HT1080 (cell line): Measurements from ENCODE around the gene CBLB. TPM values are rescaled to one million over a fixed set of nuclear protein-coding genes. Genes with fewer than 3 reads are reported as not detected.

Experiments
- DNase-seq: peaks from one replicate; pipeline ENCODE4 v3.0.0-alpha.2; 2015; ENCODE audit warnings: low read depth
- total RNA-seq: library from RNA; depleted of rRNA; stranded (reverse); fragments of >200 nt; shearing (Covaris generic); gene quantifications from 2 replicates; pipeline ENCODE4 v1.2.3, GENCODE V29; 2014

Gene CBLB
- total RNA-seq, 1 experiment from 2014 or later: 5.1 TPM

DNA sequence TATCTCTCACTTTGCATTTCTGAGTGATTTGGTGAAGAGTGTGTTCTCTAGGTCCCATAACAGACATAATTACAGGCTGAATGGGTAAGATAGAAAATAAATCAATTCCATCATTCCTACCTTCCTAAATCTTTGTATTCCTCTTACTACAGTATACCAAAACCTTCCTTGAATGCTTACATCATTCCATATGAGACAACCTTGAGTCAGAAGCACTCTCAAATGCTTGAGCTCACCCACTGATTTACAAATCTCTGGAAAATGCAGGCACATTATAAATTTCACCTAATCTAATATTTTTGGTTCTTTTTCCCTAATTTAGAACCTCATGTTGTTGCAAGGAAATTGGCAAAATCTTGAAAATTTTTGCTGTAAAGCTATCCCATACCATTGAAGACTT, 239.1 kb downstream of the CBLB start:
- DNase-seq: no peak

DNA sequence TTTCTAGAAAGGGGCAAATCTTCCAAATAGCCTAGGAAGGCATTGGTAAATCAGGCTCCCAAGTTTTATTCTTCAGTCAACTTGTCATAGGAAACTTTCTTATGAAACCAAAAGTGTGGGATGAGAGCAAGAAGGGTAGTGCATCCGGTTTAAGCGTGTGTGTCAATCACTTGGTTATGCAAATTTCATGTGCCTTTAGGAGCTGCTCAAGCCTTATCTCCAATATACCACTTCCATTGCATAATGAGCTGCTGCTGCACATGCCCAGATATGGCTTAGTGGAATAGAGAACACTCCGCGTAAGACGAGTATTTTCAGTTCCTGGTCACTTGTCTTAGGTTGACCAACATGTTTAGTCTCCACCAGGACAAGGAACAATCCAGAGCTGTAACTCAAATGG, 242.1 kb downstream of the CBLB start:
- DNase-seq: no peak

DNA sequence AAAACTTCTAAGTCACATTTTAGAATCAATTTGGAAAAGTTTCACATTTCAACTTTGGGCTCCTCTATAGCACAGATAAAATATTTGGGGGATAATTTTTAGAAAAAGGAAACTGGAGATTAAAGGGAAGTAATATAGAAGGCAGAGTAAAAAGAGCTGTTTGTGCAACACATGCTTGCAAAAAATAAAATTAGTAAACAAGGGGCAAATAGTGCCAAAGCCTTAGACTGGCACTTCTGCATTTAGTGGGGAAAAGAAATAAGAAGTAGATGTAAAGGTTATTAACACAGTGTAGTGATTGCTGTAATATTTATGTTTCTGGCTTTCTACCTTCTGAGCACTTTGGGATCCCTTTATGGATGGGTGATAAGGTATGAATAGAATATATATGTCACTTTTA, 246.6 kb downstream of the CBLB start:
- no peak for DNase-seq

DNA sequence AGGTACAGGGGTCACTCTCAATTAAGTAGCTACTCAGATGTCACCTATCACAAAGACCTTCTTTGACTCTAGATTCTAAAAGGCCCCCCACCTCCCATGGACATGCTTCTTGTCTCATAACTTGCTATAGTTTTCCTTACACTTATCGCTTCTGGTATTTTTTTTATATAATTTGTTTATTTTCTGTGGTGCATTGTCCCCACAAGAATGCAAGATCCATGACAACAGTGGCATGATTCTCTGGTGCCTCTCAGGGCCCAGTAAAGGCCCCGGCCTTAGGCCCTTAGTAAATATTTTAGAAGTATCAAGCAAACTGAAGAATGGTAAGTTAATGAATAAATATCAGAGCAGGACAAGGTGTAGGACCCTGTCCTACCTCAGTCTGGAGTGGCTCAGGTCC, 248.6 kb downstream of the CBLB start:
- no peak for DNase-seq

DNA sequence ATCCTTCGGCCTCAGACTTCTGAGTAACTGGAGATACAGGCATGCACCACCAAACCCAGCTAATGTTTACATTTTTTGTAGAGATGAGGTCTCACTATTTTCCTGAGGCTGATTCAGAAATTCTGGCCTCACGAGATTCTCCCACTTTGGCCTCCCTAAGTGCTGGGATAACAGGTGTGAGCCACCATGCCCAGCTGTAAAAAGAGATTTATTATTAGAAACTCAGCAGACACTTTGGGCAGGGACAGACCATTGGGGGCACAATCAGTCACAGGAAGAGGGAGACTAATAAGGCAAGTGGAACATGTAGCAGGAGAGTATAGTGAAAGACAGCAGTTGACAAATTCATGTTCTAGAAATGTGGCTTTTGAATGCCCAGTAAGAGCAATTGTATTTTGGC, 249.2 kb downstream of the CBLB start:
- DNase-seq: no peak

DNA sequence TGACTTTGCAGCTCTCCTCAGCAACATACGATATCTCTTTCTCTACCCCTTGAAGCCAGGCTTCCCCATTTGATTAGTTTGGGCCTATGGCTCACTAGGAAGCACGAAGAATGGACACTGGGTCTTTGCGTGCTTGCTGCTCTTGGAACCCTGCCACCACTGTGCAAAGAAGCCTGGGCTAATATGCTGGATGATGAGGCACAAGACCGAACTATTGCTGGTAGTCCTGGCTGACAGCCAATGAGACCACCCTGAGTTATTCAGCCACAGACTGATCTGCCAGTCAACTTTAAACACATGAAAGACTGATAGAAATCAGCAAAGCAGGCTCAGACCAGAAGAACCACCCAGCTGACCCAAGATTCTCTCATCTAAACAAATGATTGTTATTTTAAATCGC, 250.3 kb downstream of the CBLB start:
- no peak for DNase-seq

DNA sequence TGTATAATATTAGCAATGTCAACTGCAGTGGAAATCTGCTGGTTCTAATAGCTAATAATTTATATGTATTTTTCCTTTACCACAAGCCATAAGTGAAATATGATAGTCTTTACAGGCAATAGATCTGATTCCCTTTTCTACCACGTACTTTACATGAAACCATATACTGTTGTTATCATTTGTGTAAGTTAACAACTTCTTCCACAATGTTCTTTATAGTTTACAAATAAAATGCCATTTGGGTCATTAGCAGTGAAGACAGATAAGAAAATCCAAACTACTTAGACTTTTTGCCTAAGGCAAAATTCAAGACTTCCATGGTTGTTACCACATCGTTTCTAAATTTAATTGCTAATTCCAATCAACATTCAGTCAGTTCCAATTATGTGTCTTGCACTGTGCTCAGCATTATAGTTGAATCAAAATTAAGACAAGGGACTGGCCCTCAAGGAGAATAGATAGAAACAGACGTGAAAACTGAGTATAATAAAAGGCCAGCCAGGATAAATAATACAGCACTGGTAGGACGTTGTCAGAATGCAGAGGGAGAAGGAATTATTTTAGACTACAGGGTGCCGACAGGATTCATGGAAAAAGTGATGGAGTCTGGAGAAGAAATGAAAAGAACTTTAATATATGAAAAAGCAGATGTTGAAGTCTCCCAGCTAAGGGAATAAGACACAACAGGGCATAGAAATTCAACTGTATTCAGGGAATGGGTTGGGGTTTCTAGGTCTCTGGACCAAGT, 252.3 kb downstream of the CBLB start:
- no peak for DNase-seq

DNA sequence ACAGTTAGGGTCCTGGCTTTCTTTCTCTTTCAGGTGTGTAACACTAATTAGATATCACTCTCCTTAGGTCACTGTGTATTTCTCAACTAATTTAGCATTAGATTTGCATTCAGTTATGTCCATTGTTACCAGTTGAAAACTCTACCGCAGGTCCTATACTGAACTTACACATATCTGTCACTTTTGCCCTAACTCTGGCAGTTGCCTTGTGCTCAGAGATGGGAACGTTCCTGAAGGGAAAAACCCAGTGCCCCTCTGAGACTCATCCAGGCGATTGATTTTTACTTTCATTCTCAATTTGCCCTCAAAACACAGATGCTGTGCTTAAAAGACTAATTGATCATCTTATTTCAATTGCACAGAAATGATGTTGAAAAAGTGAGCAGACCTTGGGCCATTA, 253.0 kb downstream of the CBLB start:
- no peak for DNase-seq

DNA sequence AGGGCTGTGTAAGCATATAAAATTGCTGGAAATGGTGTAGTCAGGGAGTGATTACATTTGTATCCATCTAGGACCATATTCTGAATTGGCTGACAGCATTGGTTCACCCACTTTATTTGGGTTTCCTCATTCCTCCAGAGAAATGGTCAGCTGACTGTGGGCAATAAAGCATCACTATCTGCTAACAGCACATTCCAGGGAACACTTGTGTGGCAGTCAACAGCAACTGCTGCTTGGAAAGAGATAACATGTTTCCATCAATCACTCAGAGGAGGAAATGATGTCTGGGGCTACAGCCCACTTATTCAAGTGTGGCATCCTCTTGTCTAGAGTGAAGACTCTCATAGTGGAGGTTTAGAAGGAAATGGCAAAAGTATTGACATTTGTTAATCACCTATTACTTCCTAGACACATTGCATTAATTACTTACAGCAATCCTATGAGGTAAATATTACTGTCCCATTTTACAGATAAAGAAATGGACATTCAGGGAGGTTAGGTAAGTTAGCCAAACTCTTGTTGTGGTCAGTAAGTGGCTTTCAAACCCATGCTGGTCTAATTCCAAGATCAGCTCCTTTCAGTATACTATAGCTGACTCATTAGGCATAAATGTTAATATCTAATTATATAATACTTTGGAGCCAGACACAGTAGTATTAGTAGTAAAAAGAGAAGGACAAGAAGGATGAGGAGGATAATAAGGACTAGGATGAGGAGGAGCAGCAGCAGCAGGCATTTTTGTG, 254.4 kb downstream of the CBLB start:
- no peak for DNase-seq

DNA sequence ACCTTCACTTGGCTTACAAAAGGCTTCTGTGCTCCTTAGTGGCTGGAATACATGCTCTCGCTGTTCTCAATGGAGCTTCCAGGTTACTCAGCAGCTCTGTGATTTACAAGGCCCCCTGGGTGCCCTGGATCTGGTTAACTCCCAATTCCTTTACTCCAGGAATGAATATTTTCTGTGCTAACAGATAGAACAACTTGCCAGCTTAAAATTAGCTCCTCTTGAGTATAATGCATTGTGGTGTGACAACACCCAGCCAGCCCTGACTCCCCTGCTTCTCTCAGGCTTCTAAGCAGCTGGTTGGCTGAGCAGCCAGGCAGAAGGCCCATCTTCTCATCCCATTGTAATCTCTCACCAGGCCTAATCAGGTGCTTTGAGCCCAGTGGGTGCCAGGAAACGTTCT, 255.7 kb downstream of the CBLB start:
- DNase-seq: no peak

DNA sequence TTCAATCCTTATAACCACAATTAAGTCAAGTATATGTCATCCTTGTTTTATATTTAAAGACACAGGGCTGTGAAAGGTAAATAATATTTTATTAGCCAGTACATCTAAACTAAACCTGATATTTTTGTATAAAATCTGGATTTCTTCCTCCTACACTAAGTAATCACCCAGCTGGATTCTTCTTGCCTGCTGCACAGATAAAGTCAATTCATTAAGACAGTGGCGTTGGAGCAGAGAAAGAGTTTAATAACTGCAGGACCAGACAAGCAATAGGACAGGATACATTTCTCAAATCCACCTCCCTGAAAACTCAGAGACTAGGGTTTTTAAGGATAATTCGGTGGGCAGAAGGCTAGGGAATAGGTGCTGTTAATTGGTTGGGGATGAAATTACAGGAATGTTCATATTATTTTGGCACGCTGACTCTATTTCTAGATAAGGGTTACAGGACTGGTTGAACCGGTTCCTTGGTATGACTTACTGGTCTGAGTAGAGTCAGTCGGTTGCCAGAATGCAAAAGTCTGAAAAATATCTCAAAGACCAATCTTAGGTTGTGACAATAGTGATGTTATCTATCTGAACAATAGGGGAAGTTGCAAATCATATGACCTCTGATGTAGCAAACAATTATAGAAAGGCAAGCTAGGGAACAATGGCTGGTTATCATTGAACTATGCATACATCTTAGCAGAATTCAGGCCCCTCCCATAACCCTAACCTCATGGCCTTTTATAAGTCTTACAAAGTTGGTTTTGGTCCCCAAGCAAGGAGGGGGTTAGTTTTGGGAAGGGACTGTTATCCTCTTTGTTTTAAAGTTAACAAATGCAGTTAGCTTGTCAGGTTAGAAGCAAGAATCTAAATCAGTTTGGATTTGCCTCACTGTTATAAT, 257.3 kb downstream of the CBLB start:
- no peak for DNase-seq

DNA sequence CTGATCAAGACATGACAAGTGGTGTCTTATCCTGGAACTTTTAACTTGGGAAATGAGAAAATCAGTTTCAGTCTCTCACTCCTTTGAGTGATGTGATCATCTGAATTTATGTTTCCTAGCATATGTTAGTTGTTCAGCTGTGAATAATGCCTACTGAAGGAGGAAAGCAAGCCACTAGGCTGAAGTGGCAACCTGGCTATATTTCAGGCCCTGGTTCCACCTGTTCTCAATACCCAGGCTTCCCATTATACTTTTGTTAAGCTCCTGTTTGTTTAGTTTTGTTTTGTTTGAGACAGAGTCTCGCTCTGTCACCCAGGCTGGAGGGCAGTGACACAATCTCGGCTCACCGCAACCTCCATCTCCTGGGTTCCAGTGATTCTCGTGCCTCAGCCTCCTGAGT, 258.3 kb downstream of the CBLB start:
- DNase-seq: no peak

DNA sequence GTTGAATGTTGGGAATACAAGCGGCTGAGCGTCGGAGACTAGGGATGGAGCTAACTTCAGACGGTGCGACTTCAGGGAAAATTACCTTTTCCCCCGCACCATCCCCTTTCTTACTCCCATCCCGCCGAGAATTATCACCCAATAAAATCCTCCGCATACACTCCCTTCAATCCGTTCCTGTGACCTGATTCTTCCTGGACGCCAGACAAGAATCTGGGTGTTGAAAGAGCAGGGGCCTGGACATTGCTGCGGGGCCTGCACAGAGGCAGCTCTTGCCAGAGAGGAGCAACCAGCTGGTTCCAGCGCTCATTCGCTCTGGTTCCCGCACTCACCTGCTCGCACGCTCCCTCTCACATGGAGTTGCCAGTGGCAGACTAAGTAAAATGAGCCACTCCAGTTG, 260.2 kb downstream of the CBLB start:
- DNase-seq: no peak

DNA sequence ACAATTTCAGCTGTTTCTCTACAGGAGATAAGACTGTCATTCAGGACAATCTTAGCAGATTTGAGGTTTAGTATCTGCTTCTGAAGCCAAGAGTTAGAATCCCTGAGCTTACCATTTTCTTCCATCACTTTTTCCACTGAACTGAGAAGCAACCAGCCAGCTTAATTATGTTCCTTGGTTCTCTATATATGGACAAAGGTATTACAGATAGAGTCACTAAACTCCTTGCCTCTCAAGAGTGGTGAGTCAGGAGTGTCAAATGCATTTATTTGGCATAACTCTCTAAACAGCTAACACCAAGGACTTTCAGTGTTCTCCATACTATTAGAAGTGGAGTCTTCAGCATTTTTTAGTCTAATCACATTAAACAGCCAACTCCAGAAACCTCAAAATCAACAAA, 262.8 kb downstream of the CBLB start:
- DNase-seq: peak; percentile 24
